Activated gamma-delta T cell (primary cell): Measurements from ENCODE around the gene CALML3.

Experiments
- DNase-seq: peaks from one replicate; lab custom pipeline; 2025; lab: John Stamatoyannopoulos, UW

The CALML3 gene

GRCh38 chr10:5567477-5567876 lies 42.7 kb downstream of the CALML3 start:
- no peak for DNase-seq

GRCh38 chr10:5568984-5569383 lies 44.2 kb downstream of the CALML3 start:
- no peak for DNase-seq

GRCh38 chr10:5569568-5569967 lies 44.8 kb downstream of the CALML3 start:
- no peak for DNase-seq

- no peak for DNase-seq
Observed at GRCh38 chr10:5570007-5570655, 45.4 kb downstream of the CALML3 start.

GRCh38 chr10:5570979-5571810 lies 46.4 kb downstream of the CALML3 start:
- no peak for DNase-seq

GRCh38 chr10:5571826-5572225 lies 47.1 kb downstream of the CALML3 start:
- no peak for DNase-seq

- DNase-seq, result no peak
Observed at GRCh38 chr10:5573319-5573950, 48.7 kb downstream of the CALML3 start.

GRCh38 chr10:5573968-5574641 lies 49.3 kb downstream of the CALML3 start:
- DNase-seq, result no peak

GRCh38 chr10:5574642-5575131 lies 49.9 kb downstream of the CALML3 start:
- no peak for DNase-seq

GRCh38 chr10:5575144-5575481 lies 50.4 kb downstream of the CALML3 start:
- no peak for DNase-seq

GRCh38 chr10:5575482-5576153 lies 50.9 kb downstream of the CALML3 start:
- DNase-seq, result no peak

GRCh38 chr10:5576154-5576748 lies 51.5 kb downstream of the CALML3 start:
- DNase-seq, result no peak
